ENCODE measurements around the gene ANXA4. TPM values are rescaled to one million over a fixed set of nuclear protein-coding genes. Genes with fewer than 3 reads are reported as not detected.
A peak's percentile ranks its signal among the peaks of the same experiment; 100 is the strongest.

Gene ANXA4
- total RNA-seq, 1 experiment from 2014 or later, result 92.0 TPM

- Histone ChIP-seq H3K27me3 (replicated peaks; ENCODE audit: control insufficient read depth, insufficient read depth, low read length) (no peaks in the 10 kb centered on the region), H3K36me3 (ENCODE audit: control insufficient read depth, insufficient read depth, low read length) (peaks cover 5% of the 10 kb centered on the region; the same call in 1 of the 2 replicates), H3K4me3 (ENCODE audit: low read depth, low read length) (no peak overlapping the region), H3K4me1 (peaks cover 45% of the 10 kb centered on the region), H3K9me3 (no peaks in the 10 kb centered on the region)
- POLR2A ChIA-PET, result no interaction called here
- no peaks in the 10 kb centered on the region for H3K9me3 Mint-ChIP-seq (ENCODE audit: unreplicated experiment)
- H3K4me1 Mint-ChIP-seq (ENCODE audit: low read depth, unreplicated experiment), result peaks cover 45% of the 10 kb centered on the region
- H3K27ac Mint-ChIP-seq (ENCODE audit: unreplicated experiment), result peak overlapping the region; percentile 75
- no peak for TF ChIP-seq CTCF (IDR thresholded peaks at IDR 0.05; ENCODE audit: insufficient read depth in 1 of 2, low read depth in 1 of 2, low read length in 1 of 2, severe bottlenecking in 1 of 2, unreplicated experiment in 1 of 2)
- H3K4me3 Mint-ChIP-seq (ENCODE audit: unreplicated experiment), result no peak overlapping the region
- H3K27me3 Mint-ChIP-seq (ENCODE audit: insufficient read depth, unreplicated experiment), result no peaks in the 10 kb centered on the region
- no peak for DNase-seq
- intact Hi-C loops (cut with micrococcal nuclease; ENCODE audit: unreplicated experiment), result no loop called here
- no TSS peak for BruUV-seq (replicated peaks)
- peaks cover 26% of the 10 kb centered on the region for H3K36me3 Mint-ChIP-seq (ENCODE audit: insufficient read depth, unreplicated experiment)
- CTCF ChIA-PET, result interaction anchor here (1.4 kb wide), 1 partner anchor 44 kb away, joined by 5 read pairs; no protein-coding TSS in a partner anchor
Observed at GRCh38 chr2:69769272-69769671, 27.3 kb downstream of the ANXA4 start.

- H3K27me3 ChIP-seq (replicated peaks; ENCODE audit: control insufficient read depth, insufficient read depth, low read length), result no peaks in the 10 kb centered on the region
- ChIA-PET POLR2A (no interaction called here), CTCF (interaction anchor here (0.7 kb wide), 1 partner anchor 9 kb away, joined by 3 read pairs; no protein-coding TSS in a partner anchor)
- no peak overlapping the region for H3K4me3 ChIP-seq (ENCODE audit: low read depth, low read length)
- peaks cover 4% of the 10 kb centered on the region; the same call in 1 of the 2 replicates for H3K36me3 ChIP-seq (ENCODE audit: control insufficient read depth, insufficient read depth, low read length)
- H3K4me1 ChIP-seq, result peaks cover 36% of the 10 kb centered on the region
- intact Hi-C loops (cut with micrococcal nuclease; ENCODE audit: unreplicated experiment), result no loop called here
- no TSS peak for BruUV-seq (replicated peaks)
- H3K27ac Mint-ChIP-seq (ENCODE audit: unreplicated experiment), result peak overlapping the region; percentile 71
- no peaks in the 10 kb centered on the region for H3K9me3 ChIP-seq
- no peaks in the 10 kb centered on the region for H3K9me3 Mint-ChIP-seq (ENCODE audit: unreplicated experiment)
- peaks cover 23% of the 10 kb centered on the region for H3K36me3 Mint-ChIP-seq (ENCODE audit: insufficient read depth, unreplicated experiment)
- DNase-seq, result peak in 1 of 2 experiments; percentile 47
- TF ChIP-seq CTCF (IDR thresholded peaks at IDR 0.05; ENCODE audit: insufficient read depth in 1 of 2, low read depth in 1 of 2, low read length in 1 of 2, severe bottlenecking in 1 of 2, unreplicated experiment in 1 of 2), result no peak
- no peaks in the 10 kb centered on the region for H3K27me3 Mint-ChIP-seq (ENCODE audit: insufficient read depth, unreplicated experiment)
- H3K4me1 Mint-ChIP-seq (ENCODE audit: low read depth, unreplicated experiment), result peaks cover 38% of the 10 kb centered on the region
- no peak overlapping the region for H3K4me3 Mint-ChIP-seq (ENCODE audit: unreplicated experiment)
Observed at GRCh38 chr2:69770193-69770702, 28.3 kb downstream of the ANXA4 start.

GRCh38 chr2:69770747-69771146 is 28.8 kb downstream of the ANXA4 start:
- 0 out of 2 replicates have a peak, but pooled peaks cover 3% of the 10 kb centered on the region for H3K36me3 ChIP-seq (ENCODE audit: control insufficient read depth, insufficient read depth, low read length)
- intact Hi-C loops (cut with micrococcal nuclease; ENCODE audit: unreplicated experiment), result no loop called here
- H3K27me3 ChIP-seq (replicated peaks; ENCODE audit: control insufficient read depth, insufficient read depth, low read length), result no peaks in the 10 kb centered on the region
- ChIA-PET POLR2A (interaction anchor here (0.6 kb wide), 1 partner anchor 437 kb away, joined by 4 read pairs; no protein-coding TSS in a partner anchor), CTCF (interaction anchor here (0.7 kb wide), 1 partner anchor 8 kb away, joined by 3 read pairs; no protein-coding TSS in a partner anchor)
- H3K9me3 Mint-ChIP-seq (ENCODE audit: unreplicated experiment), result no peaks in the 10 kb centered on the region
- H3K27me3 Mint-ChIP-seq (ENCODE audit: insufficient read depth, unreplicated experiment), result no peaks in the 10 kb centered on the region
- no peak overlapping the region for H3K4me3 Mint-ChIP-seq (ENCODE audit: unreplicated experiment)
- peaks cover 31% of the 10 kb centered on the region for H3K4me1 ChIP-seq
- DNase-seq, result no peak
- peaks cover 33% of the 10 kb centered on the region for H3K4me1 Mint-ChIP-seq (ENCODE audit: low read depth, unreplicated experiment)
- peaks cover under 1% of the 10 kb centered on the region for H3K9me3 ChIP-seq
- H3K27ac Mint-ChIP-seq (ENCODE audit: unreplicated experiment), result peak overlapping the region; percentile 71
- H3K36me3 Mint-ChIP-seq (ENCODE audit: insufficient read depth, unreplicated experiment), result peaks cover 18% of the 10 kb centered on the region
- no peak for TF ChIP-seq CTCF (IDR thresholded peaks at IDR 0.05; ENCODE audit: insufficient read depth in 1 of 2, low read depth in 1 of 2, low read length in 1 of 2, severe bottlenecking in 1 of 2, unreplicated experiment in 1 of 2)
- no peak overlapping the region for H3K4me3 ChIP-seq (ENCODE audit: low read depth, low read length)
- no TSS peak for BruUV-seq (replicated peaks)
